ENCODE measurements around the gene RNH1. TPM values are rescaled to one million over a fixed set of nuclear protein-coding genes. Genes with fewer than 3 reads are reported as not detected.

RNH1 gene
- 100 to 1,000 TPM; 223 to 272 (median 250) TPM for total RNA-seq (2021; fragmentation: NEBNext Ultra II Directional; extraction: Animal tissue kit (Norgen Biotek cat#: 25700))
- long read RNA-seq, transcript RNH1-204 (10 exons, 1,864 nt) = minor isoform, 45 of 630 reads
- long read RNA-seq, transcript RNH1-205 (11 exons, 2,014 nt) = minor isoform, 51 of 630 reads
- long read RNA-seq, transcript RNH1-203 (10 exons, 1,722 nt) = minor isoform, 109 of 630 reads
- long read RNA-seq, transcript RNH1-202 (10 exons, 1,791 nt) = major isoform, 234 of 630 reads
- long read RNA-seq, partial matches to known transcripts = 38 of 630 reads
- long read RNA-seq, other reads (novel, unspliced or antisense) = 83 of 630 reads

DNA sequence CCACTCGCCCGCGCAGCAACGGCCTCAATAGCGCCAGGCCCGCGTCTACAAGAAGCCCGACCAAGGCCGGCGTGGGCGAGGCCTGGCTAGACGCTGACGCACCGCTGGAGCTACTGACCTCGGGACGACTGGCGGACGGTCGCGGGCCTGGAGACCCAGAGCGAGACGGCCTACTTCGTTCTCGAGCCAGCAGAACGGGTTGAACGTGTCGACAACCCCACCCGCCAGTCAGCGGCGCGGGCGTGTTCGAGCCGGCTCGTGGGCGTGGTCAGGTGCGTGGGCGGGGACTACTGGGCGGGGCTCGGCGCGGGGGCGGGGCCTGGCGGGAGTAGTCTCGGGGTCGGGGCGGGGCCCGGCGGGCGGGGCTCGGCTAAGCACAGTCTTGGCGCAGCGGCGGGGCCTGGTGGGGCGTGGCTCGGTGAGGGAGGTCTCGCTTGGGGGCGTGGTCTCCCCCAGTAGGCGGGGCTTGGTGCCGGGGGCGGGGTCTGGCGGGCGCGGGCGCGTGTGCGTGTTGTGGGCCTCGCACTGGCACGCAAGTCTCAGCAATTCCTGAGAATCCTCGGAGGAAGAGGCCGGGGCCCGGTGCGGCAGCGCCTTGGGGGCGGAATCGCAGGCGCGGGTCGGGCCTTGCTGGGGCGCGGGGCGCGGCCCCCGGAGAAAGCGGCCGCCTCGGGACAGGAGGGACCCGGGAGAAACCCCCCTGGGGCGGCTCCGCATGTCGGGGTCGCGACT is at the start of gene RNH1:
RNH1 (minus strand) TSS at position 248 of the 732 bp plus-strand sequence. CDS start 5,080 bp downstream, outside the sequence.
- DNase-seq = peak; percentile 93
- TF ChIP-seq, protein P1, sequence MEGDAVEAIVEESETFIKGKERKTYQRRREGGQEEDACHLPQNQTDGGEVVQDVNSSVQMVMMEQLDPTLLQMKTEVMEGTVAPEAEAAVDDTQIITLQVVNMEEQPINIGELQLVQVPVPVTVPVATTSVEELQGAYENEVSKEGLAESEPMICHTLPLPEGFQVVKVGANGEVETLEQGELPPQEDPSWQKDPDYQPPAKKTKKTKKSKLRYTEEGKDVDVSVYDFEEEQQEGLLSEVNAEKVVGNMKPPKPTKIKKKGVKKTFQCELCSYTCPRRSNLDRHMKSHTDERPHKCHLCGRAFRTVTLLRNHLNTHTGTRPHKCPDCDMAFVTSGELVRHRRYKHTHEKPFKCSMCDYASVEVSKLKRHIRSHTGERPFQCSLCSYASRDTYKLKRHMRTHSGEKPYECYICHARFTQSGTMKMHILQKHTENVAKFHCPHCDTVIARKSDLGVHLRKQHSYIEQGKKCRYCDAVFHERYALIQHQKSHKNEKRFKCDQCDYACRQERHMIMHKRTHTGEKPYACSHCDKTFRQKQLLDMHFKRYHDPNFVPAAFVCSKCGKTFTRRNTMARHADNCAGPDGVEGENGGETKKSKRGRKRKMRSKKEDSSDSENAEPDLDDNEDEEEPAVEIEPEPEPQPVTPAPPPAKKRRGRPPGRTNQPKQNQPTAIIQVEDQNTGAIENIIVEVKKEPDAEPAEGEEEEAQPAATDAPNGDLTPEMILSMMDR (IDR thresholded peaks at IDR 0.05) = no peak
- Mint-ChIP-seq H3K4me1 (ENCODE audit: low read depth) (peaks cover 30% of the 10 kb centered on the region), H3K9me3 (no peaks in the 10 kb centered on the region), H3K27ac (peak within 1 kb of the TSS; percentile 100), H3K27me3 (ENCODE audit: insufficient read depth) (peaks cover 9% of the 10 kb centered on the region), H3K36me3 (ENCODE audit: low read depth) (peaks cover 15% of the 10 kb centered on the region), H3K4me3 (peak within 1 kb of the TSS; percentile 96)

DNA sequence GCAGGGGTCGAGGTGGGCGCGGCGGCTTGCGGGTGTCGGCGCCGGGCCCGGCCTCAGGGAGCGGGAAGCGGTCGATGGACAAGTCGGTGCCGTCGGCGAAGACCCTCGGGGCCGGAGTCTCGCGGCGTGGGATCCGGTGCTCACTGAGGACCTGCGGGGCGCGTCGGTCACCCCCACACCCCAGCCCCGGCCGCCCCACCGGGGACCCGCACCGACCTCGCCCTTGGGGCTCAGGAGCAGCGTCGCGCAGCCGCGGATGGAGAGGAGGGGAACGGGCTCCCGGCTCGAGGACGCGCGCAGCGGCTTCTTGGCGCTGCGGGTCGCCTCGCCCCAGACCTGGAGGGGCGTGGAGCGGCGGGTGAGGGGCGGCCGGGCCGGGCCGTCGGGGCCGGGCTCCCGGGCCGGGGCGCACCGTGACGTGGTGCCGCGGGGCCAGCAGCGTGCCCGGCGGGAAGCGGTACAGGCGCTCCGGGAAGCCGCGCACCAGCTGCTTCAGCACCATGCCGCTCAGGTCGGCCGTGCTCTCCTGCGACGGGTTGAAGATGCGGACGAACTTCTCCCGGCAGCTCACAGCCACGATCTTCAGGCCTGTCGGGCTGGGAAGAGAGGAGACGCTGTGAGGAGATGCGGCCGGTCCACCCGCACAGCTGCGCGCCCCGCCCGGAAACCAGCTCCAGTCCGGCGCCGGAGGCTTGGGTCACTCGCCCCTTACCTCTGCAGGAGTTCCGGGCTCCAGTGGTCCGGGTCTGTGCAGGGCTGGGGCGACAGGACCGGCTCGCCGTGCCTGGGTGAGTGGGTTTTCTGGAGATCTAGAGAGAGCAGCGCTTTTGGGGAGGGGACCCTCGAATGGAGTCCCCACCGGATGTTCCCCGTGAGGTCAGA is 49.0 kb upstream of the RNH1 start:
- TF ChIP-seq, protein P1 (IDR thresholded peaks at IDR 0.05) = no peak
- no peak for DNase-seq
- no peaks in the 10 kb centered on the region for H3K36me3 Mint-ChIP-seq (ENCODE audit: low read depth)
- H3K9me3 Mint-ChIP-seq = no peaks in the 10 kb centered on the region
- H3K27ac Mint-ChIP-seq = no peak overlapping the region
- no peak overlapping the region for H3K4me3 Mint-ChIP-seq
- no peaks in the 10 kb centered on the region for H3K4me1 Mint-ChIP-seq (ENCODE audit: low read depth)
- peaks cover 10% of the 10 kb centered on the region for H3K27me3 Mint-ChIP-seq (ENCODE audit: insufficient read depth)

DNA sequence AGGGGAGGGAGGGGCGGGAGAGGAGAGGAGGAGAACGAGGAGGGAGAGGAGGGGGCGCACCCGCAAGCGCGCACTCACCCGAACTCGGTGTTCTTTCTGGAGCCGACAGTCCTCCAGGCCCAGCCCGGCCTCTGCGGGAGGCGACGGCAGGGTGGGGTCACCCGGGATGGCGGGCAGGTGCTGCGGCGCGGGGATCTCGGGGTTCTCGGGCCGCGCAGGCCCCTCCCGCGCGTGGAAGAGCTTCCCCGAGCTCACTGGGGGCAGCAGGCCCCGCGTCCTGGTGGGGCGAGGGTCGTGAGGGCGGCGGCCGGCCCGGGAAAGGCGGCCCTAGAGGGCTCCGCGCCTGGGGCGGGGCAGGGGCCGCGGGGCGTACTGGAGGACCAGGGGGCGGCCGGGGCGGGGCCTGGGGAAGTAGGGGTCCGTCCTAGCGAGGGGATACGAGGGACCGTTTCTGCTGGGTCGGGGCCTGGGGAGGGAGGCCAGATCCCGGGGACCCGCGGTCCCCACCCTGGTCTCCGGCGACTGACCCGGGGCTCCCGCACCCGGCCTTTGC is 48.3 kb upstream of the RNH1 start:
- H3K4me3 Mint-ChIP-seq = no peak overlapping the region
- DNase-seq = no peak
- TF ChIP-seq, protein P1 (IDR thresholded peaks at IDR 0.05) = peak; percentile 39; the same call in 1 of the 2 replicates
- no peaks in the 10 kb centered on the region for H3K9me3 Mint-ChIP-seq
- H3K4me1 Mint-ChIP-seq (ENCODE audit: low read depth) = no peaks in the 10 kb centered on the region
- H3K36me3 Mint-ChIP-seq (ENCODE audit: low read depth) = no peaks in the 10 kb centered on the region
- H3K27me3 Mint-ChIP-seq (ENCODE audit: insufficient read depth) = peaks cover 10% of the 10 kb centered on the region
- no peak overlapping the region for H3K27ac Mint-ChIP-seq

DNA sequence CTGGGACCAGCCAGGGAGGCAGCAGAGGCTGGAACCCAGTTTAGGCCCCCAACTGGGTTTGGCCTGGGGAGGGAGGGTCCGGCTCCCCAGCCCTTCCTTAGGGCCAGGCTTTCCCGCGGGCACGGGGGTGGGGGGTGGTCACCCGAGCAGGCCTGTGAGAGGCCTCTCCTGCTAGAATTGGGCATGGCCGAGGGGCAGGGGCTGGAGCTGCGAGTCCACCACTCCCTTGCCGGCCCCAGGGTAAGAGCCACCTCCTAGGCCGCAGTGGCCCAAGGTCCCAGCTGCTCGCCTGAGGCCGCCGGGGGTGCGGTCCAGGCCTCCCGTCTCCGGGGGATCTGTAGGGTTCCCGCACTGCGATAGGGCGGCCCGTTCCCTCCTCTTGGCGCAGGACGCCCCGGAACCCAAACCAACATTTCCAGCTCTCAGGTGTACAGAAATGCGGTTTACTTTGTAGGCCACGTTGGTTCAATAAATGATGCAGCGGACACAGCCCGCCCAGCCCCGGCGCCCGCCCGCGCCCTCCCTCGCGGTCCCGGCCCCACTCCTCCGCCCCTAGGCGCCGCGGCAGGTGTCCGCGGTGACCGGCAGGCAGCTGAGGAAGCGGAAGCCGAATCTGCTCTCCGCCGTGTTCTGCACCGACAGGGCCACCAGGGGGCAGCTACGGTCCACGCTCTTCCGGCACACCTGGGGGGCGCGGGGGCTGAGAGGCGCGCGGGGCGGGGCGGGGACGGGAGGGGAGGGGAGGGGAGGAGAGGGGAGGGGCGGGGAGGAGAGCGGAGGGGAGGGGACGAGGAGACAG is 47.6 kb upstream of the RNH1 start:
- no peak for DNase-seq
- Mint-ChIP-seq H3K4me3 (no peak overlapping the region), H3K9me3 (no peaks in the 10 kb centered on the region), H3K36me3 (ENCODE audit: low read depth) (no peaks in the 10 kb centered on the region), H3K27me3 (ENCODE audit: insufficient read depth) (peaks cover 10% of the 10 kb centered on the region), H3K4me1 (ENCODE audit: low read depth) (no peaks in the 10 kb centered on the region), H3K27ac (no peak overlapping the region)
- TF ChIP-seq, protein P1 (IDR thresholded peaks at IDR 0.05) = peak; percentile 76

All from HFFc6 (cell line).